Fibroblast of the aortic adventitia (primary cell): ENCODE results near the gene ILK. TPM values are rescaled to one million over a fixed set of nuclear protein-coding genes. Genes with fewer than 3 reads are reported as not detected.
A peak's percentile ranks its signal among the peaks of the same experiment; 100 is the strongest.

ENCODE experiments used
- DNase-seq: peaks from one replicate; pipeline ENCODE4 v3.0.0-alpha.2; 2010; ENCODE audit warnings: low read depth
- H3K4me3 ChIP-seq: 2 replicates; pipeline ENCODE4 v1.5.1; 2011; ENCODE audit warnings: low read depth, mild to moderate bottlenecking, control low read depth, low read length, moderate library complexity
- total RNA-seq: library from RNA; depleted of rRNA; stranded (reverse); fragments of >200 nt; gene quantifications from 2 replicates; pipeline ENCODE4 v1.2.3, GENCODE V29; 2012; ENCODE audit warnings: low replicate concordance
- TF ChIP-seq, protein P1 (sequence below): IDR thresholded peaks from 2 replicates; pipeline ENCODE4 v1.5.1; 2011; ENCODE audit warnings: mild to moderate bottlenecking, low read length, control low read depth, inconsistent platforms; ENCODE audit not compliant: insufficient read depth

The ILK gene
- total RNA-seq, 1 donor = 145 TPM

DNA sequence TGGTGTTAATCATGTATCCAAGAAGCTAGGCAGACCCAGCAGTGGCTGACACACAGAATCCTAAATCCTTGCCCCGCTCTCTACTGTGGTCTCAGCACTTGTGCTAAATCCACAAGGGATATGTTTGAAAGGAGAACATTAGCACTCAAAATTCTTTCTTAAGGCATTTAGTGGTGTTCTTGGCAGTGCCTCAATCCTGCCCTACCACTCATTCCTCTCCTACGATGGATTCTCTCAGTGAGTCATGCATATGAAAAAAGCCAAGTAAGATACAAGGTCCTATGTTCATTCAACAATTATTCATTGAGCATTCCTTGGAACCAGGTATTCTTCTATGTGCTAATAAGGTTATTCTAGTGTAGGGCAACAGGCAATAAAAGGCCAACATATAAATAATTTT lies 31.4 kb upstream of the ILK start:
- no peak overlapping the region for H3K4me3 ChIP-seq
- peak; percentile 89 for DNase-seq
- TF ChIP-seq, protein P1, sequence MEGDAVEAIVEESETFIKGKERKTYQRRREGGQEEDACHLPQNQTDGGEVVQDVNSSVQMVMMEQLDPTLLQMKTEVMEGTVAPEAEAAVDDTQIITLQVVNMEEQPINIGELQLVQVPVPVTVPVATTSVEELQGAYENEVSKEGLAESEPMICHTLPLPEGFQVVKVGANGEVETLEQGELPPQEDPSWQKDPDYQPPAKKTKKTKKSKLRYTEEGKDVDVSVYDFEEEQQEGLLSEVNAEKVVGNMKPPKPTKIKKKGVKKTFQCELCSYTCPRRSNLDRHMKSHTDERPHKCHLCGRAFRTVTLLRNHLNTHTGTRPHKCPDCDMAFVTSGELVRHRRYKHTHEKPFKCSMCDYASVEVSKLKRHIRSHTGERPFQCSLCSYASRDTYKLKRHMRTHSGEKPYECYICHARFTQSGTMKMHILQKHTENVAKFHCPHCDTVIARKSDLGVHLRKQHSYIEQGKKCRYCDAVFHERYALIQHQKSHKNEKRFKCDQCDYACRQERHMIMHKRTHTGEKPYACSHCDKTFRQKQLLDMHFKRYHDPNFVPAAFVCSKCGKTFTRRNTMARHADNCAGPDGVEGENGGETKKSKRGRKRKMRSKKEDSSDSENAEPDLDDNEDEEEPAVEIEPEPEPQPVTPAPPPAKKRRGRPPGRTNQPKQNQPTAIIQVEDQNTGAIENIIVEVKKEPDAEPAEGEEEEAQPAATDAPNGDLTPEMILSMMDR = no peak

DNA sequence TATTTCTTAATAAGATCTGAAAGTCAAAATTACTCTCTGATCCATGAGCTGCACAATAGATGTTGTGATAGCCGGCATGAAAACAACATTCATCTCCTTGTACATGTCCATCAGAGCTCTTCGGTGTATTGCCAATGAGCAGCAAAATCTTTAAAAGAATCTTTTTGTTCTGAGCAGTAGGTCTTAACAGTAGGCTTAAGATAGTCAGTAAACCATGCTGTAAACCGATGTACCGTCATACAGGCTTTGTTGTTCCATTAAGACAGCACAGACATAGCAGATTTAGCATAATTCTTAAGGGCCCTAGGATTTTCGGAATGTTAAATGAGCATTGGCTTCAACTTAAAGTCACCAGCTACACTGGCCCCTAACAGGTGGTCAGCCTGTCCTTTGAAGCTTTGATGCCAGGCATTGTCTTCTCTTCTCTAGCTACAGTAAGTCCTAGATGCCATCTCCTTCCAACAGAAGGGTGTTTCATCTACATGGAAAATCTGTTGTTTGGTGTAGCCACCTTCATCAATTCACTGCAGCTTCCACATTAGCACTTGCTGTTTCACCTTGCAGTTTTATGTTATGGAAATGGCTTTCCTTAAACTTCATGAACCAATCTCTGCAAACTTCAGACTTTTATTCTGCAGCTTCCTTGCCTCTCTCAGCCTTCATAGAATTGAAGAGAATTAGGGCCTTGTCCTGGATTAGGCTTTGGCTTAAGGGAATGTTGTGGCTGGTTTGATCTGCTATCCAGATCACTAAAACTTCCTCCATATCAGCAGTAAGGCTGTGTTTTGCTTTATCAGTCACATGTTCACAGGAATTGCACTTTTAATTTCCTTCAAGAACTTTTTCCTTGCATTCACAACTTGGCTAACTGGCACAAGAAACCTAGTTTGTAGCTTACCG lies 28.5 kb upstream of the ILK start:
- H3K4me3 ChIP-seq = no peak overlapping the region
- TF ChIP-seq, protein P1 = no peak
- DNase-seq = no peak

DNA sequence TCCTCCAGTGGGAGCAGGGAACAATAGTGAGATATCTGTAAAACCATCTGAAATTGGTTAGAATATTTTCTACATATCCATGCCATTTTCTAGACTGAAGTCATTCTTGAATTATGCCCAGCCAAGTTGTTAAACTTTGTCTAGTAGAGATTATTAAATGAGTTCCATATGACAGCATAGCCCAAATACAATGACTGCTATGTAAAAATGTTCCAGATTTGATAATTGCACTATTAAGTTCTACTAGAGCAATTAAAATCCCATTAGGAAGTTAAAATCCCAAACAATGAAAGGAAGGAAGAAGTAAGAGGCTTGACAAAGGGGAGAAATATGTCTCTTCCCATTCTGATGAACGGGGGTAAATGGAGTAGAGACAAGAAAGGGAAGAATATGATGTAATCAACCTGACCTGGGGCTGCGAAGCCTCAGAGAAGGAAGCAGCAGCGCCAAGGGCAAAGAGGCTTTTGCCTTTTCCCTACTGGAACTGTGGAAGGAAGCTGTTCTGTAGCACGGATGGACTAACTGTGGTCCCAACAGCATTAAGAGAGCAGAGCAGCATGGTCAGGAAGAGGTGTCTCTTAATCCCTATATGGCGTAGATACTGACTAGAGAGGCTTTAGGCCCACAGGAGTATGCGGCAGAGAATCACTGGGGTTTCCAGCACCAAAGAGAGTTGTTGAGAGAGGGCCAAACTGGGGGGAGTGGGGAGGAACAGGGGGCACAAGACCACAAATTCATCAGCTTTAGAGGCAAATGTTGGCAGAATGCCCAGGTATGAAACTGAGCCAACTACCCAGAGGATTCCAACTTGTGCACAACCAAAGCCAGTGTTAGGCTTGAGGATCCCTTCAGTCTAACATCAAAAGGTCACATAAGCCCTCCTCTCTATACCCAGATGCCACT lies 26.9 kb upstream of the ILK start:
- DNase-seq = peak; percentile 88
- TF ChIP-seq, protein P1 = no peak
- H3K4me3 ChIP-seq = no peak overlapping the region

DNA sequence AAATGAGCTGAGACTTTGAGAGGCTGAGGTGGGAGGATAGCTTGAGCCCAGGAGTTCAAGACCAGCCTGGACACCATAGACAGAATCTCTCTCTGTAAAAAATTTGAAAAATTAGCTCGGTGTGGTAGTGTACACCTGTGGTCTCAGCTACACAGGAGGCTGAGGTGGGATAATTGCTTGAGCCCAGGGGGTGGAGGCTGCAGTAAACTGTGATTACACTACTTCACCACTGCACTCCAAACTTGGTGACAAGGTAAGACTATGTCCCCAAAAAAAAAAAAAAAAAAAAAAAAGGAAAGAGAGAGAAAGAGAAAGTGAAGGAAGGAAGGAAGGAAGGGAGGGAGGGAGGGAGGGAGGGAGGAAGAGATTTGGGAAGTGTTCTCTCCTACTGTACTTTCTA lies 25.4 kb upstream of the ILK start:
- H3K4me3 ChIP-seq = no peak overlapping the region
- TF ChIP-seq, protein P1 = no peak
- no peak for DNase-seq

- TF ChIP-seq, protein P1 = no peak
- DNase-seq = no peak
- H3K4me3 ChIP-seq = no peak overlapping the region
Measured at GRCh38 chr11:6579681-6580080, 23.9 kb upstream of the ILK start.

DNA sequence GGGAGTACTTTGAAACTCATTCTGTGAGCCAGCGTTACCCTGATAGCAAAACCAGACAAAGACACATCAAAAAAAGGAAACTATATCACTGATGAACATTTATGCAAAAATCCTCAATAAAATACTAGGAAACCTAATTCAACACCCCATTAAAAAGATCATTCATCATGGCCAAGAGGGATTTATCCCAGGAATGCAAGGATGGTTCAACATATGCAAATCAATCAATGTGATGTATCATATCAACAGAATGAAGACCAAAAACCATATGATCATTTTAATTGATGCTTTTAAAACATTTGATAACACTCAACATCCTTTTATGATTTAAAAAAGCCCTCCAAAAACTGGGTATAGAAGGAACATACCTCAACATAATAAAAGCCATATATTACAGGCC lies 20.0 kb upstream of the ILK start:
- no peak for DNase-seq
- no peak overlapping the region for H3K4me3 ChIP-seq
- TF ChIP-seq, protein P1 = no peak
